Naive thymus-derived CD4-positive, alpha-beta T cell (primary cell): ENCODE results near the gene AREG. TPM values are rescaled to one million over a fixed set of nuclear protein-coding genes. Genes with fewer than 3 reads are reported as not detected.

Experiments used
- ATAC-seq: fragments of 150-1000 bp; cut with Tn5 transposase; 2 replicates; pipeline ENCODE4 v1.10.0; 2021; ENCODE audit warnings: mild to moderate bottlenecking, moderate library complexity
- CTCF ChIA-PET: fragments of 350-600 bp; sonication (Branson Sonifier 250); formaldehyde crosslinking; loops from one replicate; lab custom pipeline; 2021; ENCODE audit warnings: antibody characterized with exemption; lab: Charles Lee
- POLR2A ChIA-PET: fragments of 350-600 bp; sonication (Branson Sonifier 250); formaldehyde crosslinking; loops from one replicate; lab custom pipeline; 2021; ENCODE audit warnings: antibody characterized with exemption, inconsistent platforms; lab: Charles Lee
- DNase-seq, 9 donors: peaks; one replicate each; pipeline versions ENCODE4 v3.0.0 to v3.0.0-alpha.2; 2020 to 2022; ENCODE audit warnings: mixed read lengths in 1 of 9
- H3K27ac ChIP-seq: one replicate; pipeline ENCODE4 v1.7.0; 2013; ENCODE audit warnings: mild to moderate bottlenecking, low read depth, low read length, moderate library complexity
- H3K27me3 ChIP-seq, 2 donors: one replicate each; pipeline ENCODE4 v1.7.0; 2013; ENCODE audit warnings: low read length in 2 of 2, mild to moderate bottlenecking in 2 of 2, moderate library complexity in 2 of 2; ENCODE audit not compliant: control insufficient read depth in 2 of 2, insufficient read depth in 2 of 2
- H3K36me3 ChIP-seq, 3 experiments: 1 replicate in 2 of 3; 2 replicates in 1 of 3; pipeline ENCODE4 v1.7.0; 2013; ENCODE audit warnings: low read length in 3 of 3, mild to moderate bottlenecking in 3 of 3, moderate library complexity in 1 of 3; ENCODE audit not compliant: insufficient read depth in 3 of 3, control insufficient read depth in 2 of 3
- H3K4me1 ChIP-seq, 2 donors: one replicate each; pipeline ENCODE4 v1.7.0; 2013; ENCODE audit warnings: low read length in 2 of 2, mild to moderate bottlenecking in 2 of 2, moderate library complexity in 1 of 2; ENCODE audit not compliant: control insufficient read depth in 2 of 2, insufficient read depth in 2 of 2
- H3K4me3 ChIP-seq: 2 replicates; pipeline ENCODE4 v1.7.0; 2013; ENCODE audit warnings: mild to moderate bottlenecking, low read length
- H3K9me3 ChIP-seq, 3 experiments: 1 replicate in 2 of 3; 2 replicates in 1 of 3; pipeline ENCODE4 v1.7.0; 2013; ENCODE audit warnings: low read length in 3 of 3; ENCODE audit not compliant: control insufficient read depth in 2 of 3
- H3K27ac Mint-ChIP-seq, 9 donors: one replicate each; pipeline ENCODE4 v1.8.0; 2020 to 2022; ENCODE audit warnings: mixed read lengths in 9 of 9, mild to moderate bottlenecking in 8 of 9, moderate library complexity in 5 of 9, inconsistent platforms in 2 of 9
- H3K27me3 Mint-ChIP-seq, 5 donors: one replicate each; pipeline ENCODE4 v1.8.0; 2021 to 2022; ENCODE audit warnings: mixed read lengths in 5 of 5, mild to moderate bottlenecking in 1 of 5
- H3K36me3 Mint-ChIP-seq, 5 donors: one replicate each; pipeline ENCODE4 v1.8.0; 2020 to 2022; ENCODE audit warnings: mixed read lengths in 5 of 5, mild to moderate bottlenecking in 3 of 5, inconsistent platforms in 1 of 5
- H3K4me1 Mint-ChIP-seq, 7 donors: one replicate each; pipeline ENCODE4 v1.8.0; 2020 to 2022; ENCODE audit warnings: mixed read lengths in 7 of 7, mild to moderate bottlenecking in 3 of 7, inconsistent platforms in 1 of 7
- H3K4me3 Mint-ChIP-seq, 10 donors: one replicate each; pipeline ENCODE4 v1.8.0; 2020 to 2022; ENCODE audit warnings: mild to moderate bottlenecking in 10 of 10, mixed read lengths in 10 of 10, moderate library complexity in 6 of 10, inconsistent platforms in 2 of 10
- H3K9me3 Mint-ChIP-seq, 11 donors: one replicate each; pipeline ENCODE4 v1.8.0; 2020 to 2022; ENCODE audit warnings: mixed read lengths in 11 of 11, mild to moderate bottlenecking in 4 of 11, inconsistent platforms in 1 of 11, moderate library complexity in 1 of 11
- intact Hi-C, 2 donors: fragments of 100-400 bp; cut with micrococcal nuclease; formaldehyde crosslinking; loops; one replicate each; pipeline ENCODE4 v1.15.1; 2023
- polyA plus RNA-seq, 2 donors: library from polyadenylated mRNA; unstranded; fragments of 300-500 nt; fragmentation: Illumina TruSeq; gene quantifications; one replicate each; pipeline ENCODE4 v1.2.3, GENCODE V29; 2021
- total RNA-seq, 6 experiments: library from RNA in 5 of 6; stranded (reverse) in 5 of 6; gene quantifications; 1 replicate in 5 of 6; 2 replicates in 1 of 6; pipeline ENCODE4 v1.2.3 and lab custom pipeline; 2021 to 2026

AREG gene
- total and polyA plus RNA-seq, 7 experiments from 2014 or later, result 0.36 to 30.5 (median 3.6) TPM; not detected in 1

GRCh38 chr4:74490736-74491135 lies 45.8 kb downstream of the AREG start:
- Mint-ChIP-seq H3K27ac (no peak overlapping the region), H3K36me3 (peaks cover 0 to 4% (median 0%) of the 10 kb centered on the region in 5 donors), H3K4me3 (no peak overlapping the region), H3K27me3 (peaks cover 0 to 4% (median 0%) of the 10 kb centered on the region in 5 donors), H3K4me1 (no peaks in the 10 kb centered on the region), H3K9me3 (no peaks in the 10 kb centered on the region)
- no peak for DNase-seq
- CTCF ChIA-PET, result no interaction called here
- ATAC-seq, result no peak
- Histone ChIP-seq H3K9me3 (no peaks in the 10 kb centered on the region), H3K36me3 (no peaks in the 10 kb centered on the region), H3K4me3 (no peak overlapping the region), H3K27me3 (no peaks in the 10 kb centered on the region), H3K4me1 (no peaks in the 10 kb centered on the region), H3K27ac (no peak overlapping the region)
- POLR2A ChIA-PET, result no interaction called here
- intact Hi-C loops, result no loop called here

- DNase-seq (no peak), ATAC-seq (no peak)
- H3K4me3 ChIP-seq, result no peak overlapping the region
- intact Hi-C loops, result no loop called here
- Mint-ChIP-seq H3K27me3 (peaks cover 5 to 35% (median 21%) of the 10 kb centered on the region in 5 donors), H3K4me1 (no peaks in the 10 kb centered on the region), H3K36me3 (peaks cover 0 to 3% (median 0%) of the 10 kb centered on the region in 5 donors), H3K27ac (no peak overlapping the region), H3K9me3 (peaks cover 0 to 12% (median 0%) of the 10 kb centered on the region in 11 donors), H3K4me3 (no peak overlapping the region)
- ChIA-PET POLR2A (no interaction called here), CTCF (no interaction called here)
- H3K36me3 ChIP-seq, result no peaks in the 10 kb centered on the region
- no peak overlapping the region for H3K27ac ChIP-seq
- H3K27me3 ChIP-seq, result no peaks in the 10 kb centered on the region
- no peaks in the 10 kb centered on the region for H3K4me1 ChIP-seq
- no peaks in the 10 kb centered on the region for H3K9me3 ChIP-seq
Measured at GRCh38 chr4:74499986-74500781, 55.2 kb downstream of the AREG start.

DNA sequence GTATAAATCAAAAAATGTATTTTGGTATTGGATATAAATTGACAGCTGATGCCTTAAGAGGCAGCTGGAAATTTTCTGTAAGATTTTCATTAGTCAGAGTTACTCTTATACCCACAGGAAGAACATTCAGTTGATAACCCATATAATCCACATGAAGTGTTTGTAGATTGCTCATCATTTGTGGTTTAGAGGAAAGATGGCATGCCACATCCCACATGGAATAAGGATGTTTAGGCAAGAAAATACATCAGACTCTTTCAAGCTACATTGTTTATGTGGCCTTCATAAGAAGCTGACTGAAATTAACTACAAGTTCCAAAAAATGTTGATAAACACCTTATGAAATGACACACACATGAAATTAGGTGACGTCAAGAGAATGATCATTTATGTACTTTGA lies 56.6 kb downstream of the AREG start:
- DNase-seq (no peak), ATAC-seq (no peak)
- ChIA-PET CTCF (no interaction called here), POLR2A (no interaction called here)
- Histone ChIP-seq H3K27ac (no peak overlapping the region), H3K9me3 (no peaks in the 10 kb centered on the region), H3K27me3 (no peaks in the 10 kb centered on the region), H3K4me1 (no peaks in the 10 kb centered on the region), H3K36me3 (no peaks in the 10 kb centered on the region), H3K4me3 (no peak overlapping the region)
- H3K36me3 Mint-ChIP-seq, result peaks cover 0 to 3% (median 0%) of the 10 kb centered on the region in 5 donors
- peaks cover 0 to 16% (median 1%) of the 10 kb centered on the region in 11 donors for H3K9me3 Mint-ChIP-seq
- no peak overlapping the region for H3K27ac Mint-ChIP-seq
- H3K4me3 Mint-ChIP-seq, result no peak overlapping the region
- H3K4me1 Mint-ChIP-seq, result no peaks in the 10 kb centered on the region
- intact Hi-C loops, result no loop called here
- peaks cover 5 to 39% (median 21%) of the 10 kb centered on the region in 5 donors for H3K27me3 Mint-ChIP-seq

DNA sequence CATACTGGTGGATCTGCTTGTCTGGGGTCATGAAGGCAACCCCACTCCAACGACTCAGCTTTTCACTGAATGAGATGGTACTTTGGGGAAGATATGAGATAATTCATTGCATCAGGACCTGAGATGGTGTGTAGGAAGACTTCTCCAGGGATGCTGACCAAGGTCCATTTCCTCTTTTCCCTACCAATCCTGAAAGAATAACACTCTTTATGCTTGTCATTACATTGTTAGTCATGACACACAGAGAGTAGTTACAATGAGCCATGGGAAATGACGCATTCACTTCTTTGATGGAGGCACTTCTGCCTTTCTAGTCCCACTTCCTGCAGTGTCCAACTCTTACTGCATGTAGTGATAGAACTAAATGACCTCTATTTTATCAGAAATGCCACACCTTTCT lies 58.6 kb downstream of the AREG start:
- no peaks in the 10 kb centered on the region for H3K4me1 Mint-ChIP-seq
- H3K27me3 ChIP-seq, result no peaks in the 10 kb centered on the region
- POLR2A ChIA-PET, result interaction anchor here (0.6 kb wide), 1 partner anchor 26 kb away, joined by 3 read pairs; no protein-coding TSS in a partner anchor
- H3K36me3 Mint-ChIP-seq, result peaks cover 0 to 4% (median 0%) of the 10 kb centered on the region in 5 donors
- H3K4me1 ChIP-seq, result no peaks in the 10 kb centered on the region
- DNase-seq, result no peak
- peaks cover 0 to 17% (median 4%) of the 10 kb centered on the region in 11 donors for H3K9me3 Mint-ChIP-seq
- peaks cover 9 to 39% (median 21%) of the 10 kb centered on the region in 5 donors for H3K27me3 Mint-ChIP-seq
- peak; percentile 37 for ATAC-seq
- no peak overlapping the region for H3K4me3 ChIP-seq
- no peaks in the 10 kb centered on the region for H3K36me3 ChIP-seq
- CTCF ChIA-PET, result no interaction called here
- intact Hi-C loops, result no loop called here
- H3K4me3 Mint-ChIP-seq, result no peak overlapping the region
- no peak overlapping the region for H3K27ac ChIP-seq
- no peaks in the 10 kb centered on the region for H3K9me3 ChIP-seq
- peak overlapping the region in 1 of 9 donors; percentile 12 for H3K27ac Mint-ChIP-seq

GRCh38 chr4:74504212-74504611 lies 59.3 kb downstream of the AREG start:
- intact Hi-C loops, result no loop called here
- POLR2A ChIA-PET, result no interaction called here
- DNase-seq, result no peak

More at GRCh38 chr4:74504212-74504611, 59.3 kb downstream of the AREG start:
- H3K27me3 ChIP-seq, result no peaks in the 10 kb centered on the region
- no peak for ATAC-seq
- no peak overlapping the region for H3K27ac Mint-ChIP-seq
- H3K4me1 Mint-ChIP-seq, result peaks cover 0 to 2% (median 0%) of the 10 kb centered on the region in 7 donors
- H3K9me3 ChIP-seq, result no peaks in the 10 kb centered on the region
- peaks cover 0 to 11% (median 4%) of the 10 kb centered on the region in 11 donors for H3K9me3 Mint-ChIP-seq
- H3K4me3 Mint-ChIP-seq, result no peak overlapping the region
- H3K27me3 Mint-ChIP-seq, result peaks cover 7 to 33% (median 22%) of the 10 kb centered on the region in 5 donors
- no peaks in the 10 kb centered on the region for H3K4me1 ChIP-seq
- H3K27ac ChIP-seq, result no peak overlapping the region
- peaks cover 0 to 4% (median 0%) of the 10 kb centered on the region in 5 donors for H3K36me3 Mint-ChIP-seq
- H3K4me3 ChIP-seq, result no peak overlapping the region
- CTCF ChIA-PET, result no interaction called here
- no peaks in the 10 kb centered on the region for H3K36me3 ChIP-seq

Other genes starting within 250 kb of the AREG start
- 1 to 10 TPM in 1 of 5 experiments, under 1 TPM in 3, not detected in 1; 0.29 to 1.1 (median 0.43) TPM for gene EPGN, start 136.7 kb upstream of the AREG start, total RNA-seq
- under 1 TPM in 1 of 2 donors, not detected in 1; 0.29 TPM for gene EPGN, start 136.7 kb upstream of the AREG start, polyA plus RNA-seq
- 10 to 100 TPM in 2 of 5 experiments, not detected in 3; 10.3 to 37.7 TPM for gene EREG, start 80.0 kb upstream of the AREG start, total RNA-seq
- gene EREG, start 80.0 kb upstream of the AREG start, polyA plus RNA-seq, result not detected